ENCODE results near the gene EMILIN2.

DNA sequence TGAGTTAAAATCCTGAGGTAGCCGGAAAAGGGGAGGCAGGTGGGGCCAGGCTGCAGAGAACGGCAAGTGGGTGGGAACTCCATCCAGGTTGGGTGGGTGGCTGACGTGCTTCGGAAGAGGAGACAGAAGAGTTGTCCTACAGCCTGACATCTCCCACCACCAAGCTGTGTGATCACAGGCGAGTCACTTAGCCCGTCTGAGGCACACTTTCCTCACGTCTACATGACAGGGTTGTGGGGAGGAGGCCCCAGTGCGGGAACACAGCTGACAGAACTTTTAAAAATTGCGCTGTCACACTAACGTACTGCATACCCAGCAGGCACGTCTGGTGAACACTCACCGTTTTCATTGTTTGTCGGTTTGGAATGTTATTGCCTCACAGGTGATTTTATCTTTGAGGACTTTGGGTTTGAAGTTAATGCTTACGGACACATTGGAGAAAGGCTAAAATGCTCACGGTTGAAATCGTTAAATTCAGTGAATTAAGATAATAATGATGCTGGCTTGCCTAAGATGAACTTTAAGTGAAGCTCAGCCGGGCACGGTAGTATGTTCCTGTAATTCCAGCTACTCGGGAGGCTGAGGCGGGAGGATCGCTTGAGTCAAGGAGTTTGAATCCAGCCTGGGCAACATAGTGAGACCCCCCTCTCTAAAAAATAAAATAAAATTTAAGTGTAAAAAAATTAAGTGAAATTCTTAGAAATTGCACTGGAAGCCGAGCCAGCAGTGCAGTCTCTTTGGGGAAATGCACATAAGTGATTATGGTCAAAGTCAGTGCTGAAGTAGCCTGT is 8.9 kb downstream of the EMILIN2 start:
- TF ChIP-seq, protein P1, sequence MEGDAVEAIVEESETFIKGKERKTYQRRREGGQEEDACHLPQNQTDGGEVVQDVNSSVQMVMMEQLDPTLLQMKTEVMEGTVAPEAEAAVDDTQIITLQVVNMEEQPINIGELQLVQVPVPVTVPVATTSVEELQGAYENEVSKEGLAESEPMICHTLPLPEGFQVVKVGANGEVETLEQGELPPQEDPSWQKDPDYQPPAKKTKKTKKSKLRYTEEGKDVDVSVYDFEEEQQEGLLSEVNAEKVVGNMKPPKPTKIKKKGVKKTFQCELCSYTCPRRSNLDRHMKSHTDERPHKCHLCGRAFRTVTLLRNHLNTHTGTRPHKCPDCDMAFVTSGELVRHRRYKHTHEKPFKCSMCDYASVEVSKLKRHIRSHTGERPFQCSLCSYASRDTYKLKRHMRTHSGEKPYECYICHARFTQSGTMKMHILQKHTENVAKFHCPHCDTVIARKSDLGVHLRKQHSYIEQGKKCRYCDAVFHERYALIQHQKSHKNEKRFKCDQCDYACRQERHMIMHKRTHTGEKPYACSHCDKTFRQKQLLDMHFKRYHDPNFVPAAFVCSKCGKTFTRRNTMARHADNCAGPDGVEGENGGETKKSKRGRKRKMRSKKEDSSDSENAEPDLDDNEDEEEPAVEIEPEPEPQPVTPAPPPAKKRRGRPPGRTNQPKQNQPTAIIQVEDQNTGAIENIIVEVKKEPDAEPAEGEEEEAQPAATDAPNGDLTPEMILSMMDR (IDR thresholded peaks at IDR 0.05) = no peak
- no peak for TF ChIP-seq POLR2A (IDR thresholded peaks at IDR 0.05)
- no peak for TF ChIP-seq POLR2AphosphoS5 (IDR thresholded peaks at IDR 0.05)
- TF ChIP-seq EP300 (IDR thresholded peaks at IDR 0.05) = no peak
